Rectal smooth muscle tissue (tissue), 1 donor: Measurements from ENCODE around the gene FBXL2.

Experiments
- H3K27ac ChIP-seq: one replicate; pipeline ENCODE4 v1.7.0; 2013; ENCODE audit warnings: low read depth, low read length, inconsistent platforms
- H3K27me3 ChIP-seq: one replicate; pipeline ENCODE4 v1.7.0; 2013; ENCODE audit warnings: low read length; ENCODE audit not compliant: control insufficient read depth, insufficient read depth
- H3K36me3 ChIP-seq: one replicate; pipeline ENCODE4 v1.7.0; 2013; ENCODE audit warnings: low read length; ENCODE audit not compliant: control insufficient read depth, insufficient read depth
- H3K4me1 ChIP-seq: one replicate; pipeline ENCODE4 v1.7.0; 2013; ENCODE audit warnings: low read length; ENCODE audit not compliant: control insufficient read depth, insufficient read depth
- H3K4me3 ChIP-seq: one replicate; pipeline ENCODE4 v1.7.0; 2013; ENCODE audit warnings: low read length
- H3K9ac ChIP-seq: one replicate; pipeline ENCODE4 v1.7.0; 2013; ENCODE audit warnings: low read length

FBXL2 gene

GRCh38 chr3:33277193-33277882 lies at the start of gene FBXL2:
FBXL2 (plus strand) TSS chr3:33277442; CDS start chr3:33277513, 71 bp downstream.
- H3K36me3 ChIP-seq = no peaks in the 10 kb centered on the region
- H3K27ac ChIP-seq = no peak within 1 kb of the TSS
- H3K4me3 ChIP-seq = peak within 1 kb of the TSS; percentile 71
- peaks cover 4% of the 10 kb centered on the region for H3K4me1 ChIP-seq
- peak within 1 kb of the TSS; percentile 21 for H3K9ac ChIP-seq
- no peaks in the 10 kb centered on the region for H3K27me3 ChIP-seq

GRCh38 chr3:33229066-33229465 lies 48.2 kb upstream of the FBXL2 start:
- no peaks in the 10 kb centered on the region for H3K27me3 ChIP-seq
- no peaks in the 10 kb centered on the region for H3K36me3 ChIP-seq
- H3K9ac ChIP-seq = no peak overlapping the region
- H3K4me1 ChIP-seq = no peaks in the 10 kb centered on the region
- H3K27ac ChIP-seq = no peak overlapping the region
- no peak overlapping the region for H3K4me3 ChIP-seq

- Histone ChIP-seq H3K9ac (no peak overlapping the region), H3K4me1 (no peaks in the 10 kb centered on the region), H3K36me3 (no peaks in the 10 kb centered on the region), H3K4me3 (no peak overlapping the region), H3K27ac (no peak overlapping the region), H3K27me3 (no peaks in the 10 kb centered on the region)
Measured at GRCh38 chr3:33229947-33230346, 47.3 kb upstream of the FBXL2 start.

GRCh38 chr3:33231756-33232465 lies 45.3 kb upstream of the FBXL2 start:
- Histone ChIP-seq H3K36me3 (no peaks in the 10 kb centered on the region), H3K4me1 (no peaks in the 10 kb centered on the region)

GRCh38 chr3:33233884-33234283 lies 43.4 kb upstream of the FBXL2 start:
- Histone ChIP-seq H3K9ac (no peak overlapping the region), H3K27ac (no peak overlapping the region), H3K27me3 (no peaks in the 10 kb centered on the region), H3K36me3 (no peaks in the 10 kb centered on the region), H3K4me1 (no peaks in the 10 kb centered on the region), H3K4me3 (no peak overlapping the region)

More at GRCh38 chr3:33231756-33232465, 45.3 kb upstream of the FBXL2 start:
- H3K9ac ChIP-seq = no peak overlapping the region
- no peak overlapping the region for H3K27ac ChIP-seq
- no peaks in the 10 kb centered on the region for H3K27me3 ChIP-seq
- no peak overlapping the region for H3K4me3 ChIP-seq

GRCh38 chr3:33236005-33236404 lies 41.2 kb upstream of the FBXL2 start:
- Histone ChIP-seq H3K9ac (no peak overlapping the region), H3K27me3 (no peaks in the 10 kb centered on the region), H3K4me1 (no peaks in the 10 kb centered on the region), H3K4me3 (no peak overlapping the region), H3K27ac (no peak overlapping the region), H3K36me3 (no peaks in the 10 kb centered on the region)

GRCh38 chr3:33237439-33237838 lies 39.8 kb upstream of the FBXL2 start:
- no peak overlapping the region for H3K27ac ChIP-seq
- no peaks in the 10 kb centered on the region for H3K4me1 ChIP-seq
- no peak overlapping the region for H3K9ac ChIP-seq
- H3K36me3 ChIP-seq = no peaks in the 10 kb centered on the region
- no peaks in the 10 kb centered on the region for H3K27me3 ChIP-seq
- H3K4me3 ChIP-seq = no peak overlapping the region

- Histone ChIP-seq H3K27me3 (no peaks in the 10 kb centered on the region), H3K4me3 (no peak overlapping the region), H3K27ac (no peak overlapping the region), H3K36me3 (no peaks in the 10 kb centered on the region), H3K4me1 (no peaks in the 10 kb centered on the region), H3K9ac (no peak overlapping the region)
Measured at GRCh38 chr3:33238923-33239322, 38.3 kb upstream of the FBXL2 start.

- Histone ChIP-seq H3K9ac (no peak overlapping the region), H3K27ac (no peak overlapping the region), H3K4me1 (no peaks in the 10 kb centered on the region), H3K36me3 (no peaks in the 10 kb centered on the region), H3K4me3 (no peak overlapping the region), H3K27me3 (no peaks in the 10 kb centered on the region)
Measured at GRCh38 chr3:33240261-33240660, 37.0 kb upstream of the FBXL2 start.

GRCh38 chr3:33246786-33247185 lies 30.5 kb upstream of the FBXL2 start:
- Histone ChIP-seq H3K4me3 (no peak overlapping the region), H3K9ac (no peak overlapping the region), H3K4me1 (no peaks in the 10 kb centered on the region), H3K27ac (no peak overlapping the region), H3K36me3 (no peaks in the 10 kb centered on the region), H3K27me3 (no peaks in the 10 kb centered on the region)

- Histone ChIP-seq H3K4me3 (no peak overlapping the region), H3K9ac (no peak overlapping the region), H3K4me1 (no peaks in the 10 kb centered on the region), H3K27me3 (no peaks in the 10 kb centered on the region), H3K36me3 (no peaks in the 10 kb centered on the region), H3K27ac (no peak overlapping the region)
Measured at GRCh38 chr3:33250712-33251111, 26.5 kb upstream of the FBXL2 start.

GRCh38 chr3:33256249-33256648 lies 21.0 kb upstream of the FBXL2 start:
- no peak overlapping the region for H3K4me3 ChIP-seq
- no peaks in the 10 kb centered on the region for H3K4me1 ChIP-seq
- H3K9ac ChIP-seq = no peak overlapping the region
- no peaks in the 10 kb centered on the region for H3K36me3 ChIP-seq
- no peaks in the 10 kb centered on the region for H3K27me3 ChIP-seq
- H3K27ac ChIP-seq = no peak overlapping the region

GRCh38 chr3:33260104-33260503 lies 17.1 kb upstream of the FBXL2 start:
- no peak overlapping the region for H3K27ac ChIP-seq
- H3K9ac ChIP-seq = no peak overlapping the region

More at GRCh38 chr3:33260104-33260503, 17.1 kb upstream of the FBXL2 start:
- Histone ChIP-seq H3K4me1 (no peaks in the 10 kb centered on the region), H3K27me3 (no peaks in the 10 kb centered on the region), H3K36me3 (no peaks in the 10 kb centered on the region), H3K4me3 (no peak overlapping the region)
